DND-41 (cell line): ENCODE data around the gene TSPAN9.

ENCODE experiments used
- ATAC-seq: fragments of 200-7000 bp; cut with Tn5 transposase; 3 replicates; pipeline ENCODE4 v1.9.1; 2021; ENCODE audit warnings: low read depth; ENCODE audit not compliant: insufficient read depth
- DNase-seq: peaks from one replicate; pipeline ENCODE4 v3.0.0-alpha.2; 2020
- H2AFZ ChIP-seq: 2 replicates; pipeline ENCODE4 v1.6.0; 2012; ENCODE audit warnings: low read depth, low read length
- H3K27ac ChIP-seq: 2 replicates; pipeline ENCODE4 v1.5.1; 2012; ENCODE audit warnings: low read length, inconsistent platforms
- H3K27me3 ChIP-seq: fragments of 200-600 bp; sonication (generic); 2 replicates; pipeline ENCODE4 v1.6.0; 2012; ENCODE audit warnings: low read length, mild to moderate bottlenecking, inconsistent platforms; ENCODE audit not compliant: insufficient read depth, poor library complexity
- H3K36me3 ChIP-seq: 2 replicates; pipeline ENCODE4 v1.5.1; 2012; ENCODE audit warnings: low read length, inconsistent platforms; ENCODE audit not compliant: insufficient read depth
- H3K4me1 ChIP-seq: 2 replicates; pipeline ENCODE4 v1.5.1; 2012; ENCODE audit warnings: mild to moderate bottlenecking, low read length; ENCODE audit not compliant: insufficient read depth
- H3K4me2 ChIP-seq: 2 replicates; pipeline ENCODE4 v1.6.0; 2012; ENCODE audit warnings: mild to moderate bottlenecking, moderate library complexity, low read length, inconsistent platforms; ENCODE audit not compliant: insufficient read depth
- H3K4me3 ChIP-seq, 2 experiments: fragments of 200-600 bp in 1 of 2; shearing (Covaris generic) in 1 of 2; 2 replicates each; pipeline ENCODE4 v1.5.1; 2012 to 2016; ENCODE audit warnings: inconsistent platforms in 2 of 2, low read length in 2 of 2, mild to moderate bottlenecking in 2 of 2, low read depth in 1 of 2, moderate library complexity in 1 of 2
- H3K79me2 ChIP-seq: 2 replicates; pipeline ENCODE4 v1.6.0; 2012; ENCODE audit warnings: low read length, inconsistent platforms; ENCODE audit not compliant: insufficient read depth
- H3K9ac ChIP-seq: 2 replicates; pipeline ENCODE4 v1.6.0; 2012; ENCODE audit warnings: low read depth, mild to moderate bottlenecking, inconsistent platforms, low read length, moderate library complexity
- H3K9me3 ChIP-seq: 2 replicates; pipeline ENCODE4 v1.5.1; 2012; ENCODE audit warnings: low read length, moderate library complexity, mild to moderate bottlenecking, inconsistent platforms; ENCODE audit not compliant: insufficient read depth, severe bottlenecking
- H4K20me1 ChIP-seq: 2 replicates; pipeline ENCODE4 v1.6.0; 2012; ENCODE audit warnings: low read length; ENCODE audit not compliant: insufficient read depth
- EZH2 ChIP-seq: IDR thresholded peaks from 3 replicates; pipeline ENCODE4 v1.6.1; 2012; ENCODE audit warnings: borderline replicate concordance, low read depth, mild to moderate bottlenecking, moderate library complexity, low read length, inconsistent platforms; ENCODE audit not compliant: severe bottlenecking
- TF ChIP-seq, protein P1 (sequence below): IDR thresholded peaks from 2 replicates; pipeline ENCODE4 v1.5.1; 2012; ENCODE audit warnings: borderline replicate concordance, low read length, moderate library complexity, mild to moderate bottlenecking; ENCODE audit not compliant: poor library complexity, severe bottlenecking; ENCODE audit errors: extremely low read depth

The TSPAN9 gene

DNA sequence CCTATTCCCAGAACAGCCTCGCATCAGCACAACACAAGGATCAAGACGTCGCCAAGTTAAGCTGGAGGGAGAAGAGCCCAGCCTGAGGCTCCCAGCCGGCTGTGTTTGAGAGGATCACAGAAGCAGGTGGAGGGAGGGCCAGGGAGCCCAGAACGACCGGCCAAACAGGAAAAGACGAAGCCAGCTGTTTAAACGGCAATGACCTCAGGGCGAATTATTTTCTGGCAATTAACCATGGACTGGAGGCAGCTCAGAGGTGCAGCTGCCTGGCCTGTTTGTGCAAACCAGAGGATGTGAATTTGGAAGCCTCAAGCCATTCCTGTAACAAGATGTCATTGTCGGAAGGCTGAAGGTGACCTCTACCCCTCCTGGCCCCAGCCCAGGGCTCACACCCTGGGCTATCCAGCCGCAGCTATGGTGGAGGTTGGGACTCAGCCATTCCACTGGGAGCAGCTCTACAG, 238.1 kb downstream of the TSPAN9 start:
- H4K20me1 ChIP-seq: peaks cover 3% of the 10 kb centered on the region; the same call in 1 of the 2 replicates
- no peak for DNase-seq
- H3K9me3 ChIP-seq: no peaks in the 10 kb centered on the region
- H3K27ac ChIP-seq: no peak overlapping the region
- H3K9ac ChIP-seq: no peak overlapping the region
- no peaks in the 10 kb centered on the region for H3K79me2 ChIP-seq
- H3K27me3 ChIP-seq: peaks cover 20% of the 10 kb centered on the region
- no peak for ATAC-seq
- no peak overlapping the region for H2AFZ ChIP-seq
- H3K4me1 ChIP-seq: no peaks in the 10 kb centered on the region
- H3K4me2 ChIP-seq: no peak overlapping the region
- no peaks in the 10 kb centered on the region for H3K36me3 ChIP-seq
- TF ChIP-seq EZH2: no peak
- TF ChIP-seq, protein P1, sequence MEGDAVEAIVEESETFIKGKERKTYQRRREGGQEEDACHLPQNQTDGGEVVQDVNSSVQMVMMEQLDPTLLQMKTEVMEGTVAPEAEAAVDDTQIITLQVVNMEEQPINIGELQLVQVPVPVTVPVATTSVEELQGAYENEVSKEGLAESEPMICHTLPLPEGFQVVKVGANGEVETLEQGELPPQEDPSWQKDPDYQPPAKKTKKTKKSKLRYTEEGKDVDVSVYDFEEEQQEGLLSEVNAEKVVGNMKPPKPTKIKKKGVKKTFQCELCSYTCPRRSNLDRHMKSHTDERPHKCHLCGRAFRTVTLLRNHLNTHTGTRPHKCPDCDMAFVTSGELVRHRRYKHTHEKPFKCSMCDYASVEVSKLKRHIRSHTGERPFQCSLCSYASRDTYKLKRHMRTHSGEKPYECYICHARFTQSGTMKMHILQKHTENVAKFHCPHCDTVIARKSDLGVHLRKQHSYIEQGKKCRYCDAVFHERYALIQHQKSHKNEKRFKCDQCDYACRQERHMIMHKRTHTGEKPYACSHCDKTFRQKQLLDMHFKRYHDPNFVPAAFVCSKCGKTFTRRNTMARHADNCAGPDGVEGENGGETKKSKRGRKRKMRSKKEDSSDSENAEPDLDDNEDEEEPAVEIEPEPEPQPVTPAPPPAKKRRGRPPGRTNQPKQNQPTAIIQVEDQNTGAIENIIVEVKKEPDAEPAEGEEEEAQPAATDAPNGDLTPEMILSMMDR: no peak
- no peak overlapping the region for H3K4me3 ChIP-seq

DNA sequence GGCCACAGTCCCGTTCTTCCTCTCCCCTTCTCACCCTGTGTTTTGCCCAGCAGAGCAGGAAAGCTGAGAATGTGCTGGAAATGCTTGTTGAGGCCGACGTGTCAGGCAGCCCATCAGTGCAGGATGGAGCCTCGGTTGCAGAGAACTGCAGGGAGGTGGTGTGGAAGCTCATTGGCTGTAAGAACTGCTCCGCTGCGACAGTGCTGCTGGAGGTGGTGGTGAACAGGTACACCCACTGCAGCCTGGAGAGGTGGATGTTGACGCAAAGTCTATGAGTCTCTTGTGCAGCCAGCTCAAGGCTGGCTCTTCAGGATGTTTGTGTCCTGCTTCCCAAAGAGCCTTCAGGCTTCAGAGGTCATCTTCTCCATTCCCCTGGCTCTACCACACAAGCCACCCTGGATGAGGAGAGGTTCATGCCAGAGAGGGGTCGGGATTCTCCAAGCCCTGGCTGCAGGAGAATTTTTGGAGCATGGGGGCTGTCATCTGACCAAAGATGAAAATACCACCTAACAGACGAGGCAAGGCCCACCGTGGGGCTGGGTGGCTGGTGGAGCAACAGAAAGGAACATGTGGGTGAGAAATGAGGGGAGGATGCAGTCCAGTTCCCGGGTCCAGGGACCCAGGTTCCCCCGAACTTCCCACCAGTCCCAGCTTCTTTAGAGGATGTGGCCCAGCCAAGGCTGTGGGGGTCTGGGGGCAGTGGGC, 239.7 kb downstream of the TSPAN9 start:
- Histone ChIP-seq H4K20me1 (peaks cover 10% of the 10 kb centered on the region; the same call in 1 of the 2 replicates), H3K27ac (no peak overlapping the region), H3K4me2 (no peak overlapping the region), H3K4me1 (no peaks in the 10 kb centered on the region), H3K4me3 (no peak overlapping the region), H2AFZ (no peak overlapping the region), H3K9ac (no peak overlapping the region), H3K9me3 (no peaks in the 10 kb centered on the region), H3K27me3 (peaks cover 25% of the 10 kb centered on the region), H3K79me2 (no peaks in the 10 kb centered on the region), H3K36me3 (no peaks in the 10 kb centered on the region)
- TF ChIP-seq, protein P1: no peak
- no peak for TF ChIP-seq EZH2
- DNase-seq (no peak), ATAC-seq (no peak)

DNA sequence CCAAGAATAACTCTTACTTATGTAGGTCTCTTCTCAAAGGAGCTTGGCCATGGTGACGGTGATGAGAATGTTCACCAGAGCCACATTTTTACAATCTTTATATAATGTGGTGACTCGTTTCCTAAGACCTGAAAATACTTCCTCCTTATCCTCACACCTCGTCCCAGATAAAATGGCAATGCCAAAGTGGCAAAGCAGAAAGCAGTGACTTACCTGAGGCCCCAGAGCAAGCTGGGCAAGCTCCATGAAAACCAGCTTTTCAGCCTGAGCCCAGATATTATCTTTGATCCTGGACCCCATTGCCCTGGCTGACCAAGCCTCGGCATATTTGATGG, 240.3 kb downstream of the TSPAN9 start:
- Histone ChIP-seq H3K4me3 (no peak overlapping the region), H3K36me3 (no peaks in the 10 kb centered on the region), H3K79me2 (no peaks in the 10 kb centered on the region), H3K27ac (no peak overlapping the region), H4K20me1 (peaks cover 10% of the 10 kb centered on the region; the same call in 1 of the 2 replicates), H3K27me3 (peaks cover 25% of the 10 kb centered on the region), H2AFZ (no peak overlapping the region), H3K4me1 (no peaks in the 10 kb centered on the region), H3K9ac (no peak overlapping the region), H3K4me2 (no peak overlapping the region), H3K9me3 (no peaks in the 10 kb centered on the region)
- no peak for TF ChIP-seq EZH2
- TF ChIP-seq, protein P1: no peak
- ATAC-seq (no peak), DNase-seq (no peak)
